Measurements from ENCODE around the gene CTDSPL. TPM values are rescaled to one million over a fixed set of nuclear protein-coding genes. Genes with fewer than 3 reads are reported as not detected.

CTDSPL gene
- total RNA-seq, 1 experiment from 2014 or later, result 16.6 TPM

DNA sequence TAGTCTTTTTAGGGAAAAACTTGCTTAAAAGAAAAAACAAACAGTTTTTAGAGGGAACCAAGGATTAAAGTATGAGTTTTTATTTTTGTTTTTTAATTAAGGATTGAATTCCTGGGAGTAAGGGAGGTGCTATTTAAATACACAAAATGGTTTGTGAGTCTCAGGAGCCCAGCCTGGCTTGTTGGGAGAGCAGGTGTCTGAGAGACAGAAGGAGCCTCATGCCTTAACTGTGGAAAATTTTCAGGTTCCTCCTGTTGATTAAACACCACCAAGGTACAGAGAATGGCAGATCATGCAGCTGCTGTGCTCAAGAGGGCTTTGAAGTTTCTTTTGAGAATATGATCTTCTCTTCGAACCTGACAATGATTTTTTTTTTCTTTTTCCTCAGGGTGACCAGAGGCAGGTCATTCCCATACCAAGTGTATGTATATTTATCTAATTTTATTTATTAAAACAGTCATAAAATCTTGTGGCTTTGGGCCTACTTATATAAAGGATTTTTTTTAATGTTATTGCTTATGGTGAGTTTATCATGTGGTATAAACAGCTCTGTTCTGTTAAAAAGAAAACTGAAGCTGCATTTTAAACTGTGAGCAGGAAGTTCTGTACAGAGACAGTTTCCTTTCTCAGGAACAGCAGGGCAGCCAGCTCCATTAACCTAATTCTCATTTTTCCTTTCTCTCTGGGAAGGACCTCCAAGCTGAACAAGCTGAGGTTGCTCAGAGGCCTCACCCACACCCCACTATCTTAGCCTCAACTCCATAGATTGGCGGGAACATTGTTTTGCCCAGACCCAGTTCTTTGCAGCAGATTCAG is 95.3 kb downstream of the CTDSPL start:
- TF ChIP-seq POLR2AphosphoS5 (IDR thresholded peaks at IDR 0.05; ENCODE audit: low read depth, low read length) (no peak), TCF7L2 (IDR thresholded peaks at IDR 0.05; ENCODE audit: low read depth, low read length) (no peak), REST (IDR thresholded peaks at IDR 0.05; ENCODE audit: insufficient read depth in 1 of 2, low read depth in 2 of 2, low read length in 1 of 2) (no peak), SIN3A (IDR thresholded peaks at IDR 0.05; ENCODE audit: borderline replicate concordance, insufficient read depth, low read depth, low read length) (no peak)
- TF ChIP-seq, protein P1, sequence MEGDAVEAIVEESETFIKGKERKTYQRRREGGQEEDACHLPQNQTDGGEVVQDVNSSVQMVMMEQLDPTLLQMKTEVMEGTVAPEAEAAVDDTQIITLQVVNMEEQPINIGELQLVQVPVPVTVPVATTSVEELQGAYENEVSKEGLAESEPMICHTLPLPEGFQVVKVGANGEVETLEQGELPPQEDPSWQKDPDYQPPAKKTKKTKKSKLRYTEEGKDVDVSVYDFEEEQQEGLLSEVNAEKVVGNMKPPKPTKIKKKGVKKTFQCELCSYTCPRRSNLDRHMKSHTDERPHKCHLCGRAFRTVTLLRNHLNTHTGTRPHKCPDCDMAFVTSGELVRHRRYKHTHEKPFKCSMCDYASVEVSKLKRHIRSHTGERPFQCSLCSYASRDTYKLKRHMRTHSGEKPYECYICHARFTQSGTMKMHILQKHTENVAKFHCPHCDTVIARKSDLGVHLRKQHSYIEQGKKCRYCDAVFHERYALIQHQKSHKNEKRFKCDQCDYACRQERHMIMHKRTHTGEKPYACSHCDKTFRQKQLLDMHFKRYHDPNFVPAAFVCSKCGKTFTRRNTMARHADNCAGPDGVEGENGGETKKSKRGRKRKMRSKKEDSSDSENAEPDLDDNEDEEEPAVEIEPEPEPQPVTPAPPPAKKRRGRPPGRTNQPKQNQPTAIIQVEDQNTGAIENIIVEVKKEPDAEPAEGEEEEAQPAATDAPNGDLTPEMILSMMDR (IDR thresholded peaks at IDR 0.05), result no peak
- Histone ChIP-seq H3K9me3 (ENCODE audit: control insufficient read depth, insufficient read depth, low read depth, low read length) (no peaks in the 10 kb centered on the region), H3K4me3 (ENCODE audit: low read depth in 2 of 2, low read length in 2 of 2) (no peak overlapping the region), H3K36me3 (ENCODE audit: control insufficient read depth, insufficient read depth, low read length) (no peaks in the 10 kb centered on the region), H3K27ac (ENCODE audit: low read length) (no peak overlapping the region), H3K27me3 (ENCODE audit: control insufficient read depth, insufficient read depth, low read length) (no peaks in the 10 kb centered on the region), H3K4me1 (ENCODE audit: control insufficient read depth, insufficient read depth, low read length) (no peaks in the 10 kb centered on the region)
- CTCF ChIA-PET, result no interaction called here
- POLR2A ChIA-PET, result no interaction called here
- ATAC-seq (no peak), DNase-seq (ENCODE audit: low read depth, low spot score) (no peak)
- intact Hi-C loops (cut with micrococcal nuclease; ENCODE audit: unreplicated experiment) (no loop called here), in situ Hi-C loops (cut with HindIII; ENCODE audit: low pct_unique_long_range_greater_than_20kb, low sequenced_read_pairs) (no loop called here)
- BruUV-seq (replicated peaks), result no TSS peak

DNA sequence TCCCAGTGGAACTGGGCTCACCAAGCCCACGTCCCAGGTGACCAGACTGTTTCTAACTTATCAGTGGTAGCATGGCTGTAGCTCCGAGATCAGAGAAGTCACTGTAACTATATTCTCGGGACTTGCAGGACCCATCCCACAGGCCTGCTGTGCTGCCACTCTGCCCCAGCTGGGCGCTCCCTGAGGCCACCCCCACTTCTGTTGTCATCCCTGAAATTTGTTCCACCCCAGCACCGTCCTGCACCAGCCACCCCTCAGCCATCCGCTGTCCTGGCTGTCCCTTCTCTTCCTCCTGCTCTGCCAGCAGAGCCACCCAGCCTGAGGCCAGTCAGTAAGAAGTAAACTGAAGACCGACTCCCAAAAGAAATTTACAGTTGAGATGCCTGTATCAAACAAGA is 95.9 kb downstream of the CTDSPL start:
- intact Hi-C loops (cut with micrococcal nuclease; ENCODE audit: unreplicated experiment), result no loop called here
- in situ Hi-C loops (cut with HindIII; ENCODE audit: low pct_unique_long_range_greater_than_20kb, low sequenced_read_pairs), result no loop called here
- no peak overlapping the region for H3K27ac ChIP-seq (ENCODE audit: low read length)
- no peak overlapping the region for H3K4me3 ChIP-seq (ENCODE audit: low read depth in 2 of 2, low read length in 2 of 2)
- BruUV-seq (replicated peaks), result no TSS peak
- ChIA-PET POLR2A (no interaction called here), CTCF (no interaction called here)
- no peak for DNase-seq (ENCODE audit: low read depth, low spot score)
- no peak for ATAC-seq
- no peaks in the 10 kb centered on the region for H3K27me3 ChIP-seq (ENCODE audit: control insufficient read depth, insufficient read depth, low read length)
- no peaks in the 10 kb centered on the region for H3K4me1 ChIP-seq (ENCODE audit: control insufficient read depth, insufficient read depth, low read length)
- TF ChIP-seq REST (IDR thresholded peaks at IDR 0.05; ENCODE audit: insufficient read depth in 1 of 2, low read depth in 2 of 2, low read length in 1 of 2) (no peak), SIN3A (IDR thresholded peaks at IDR 0.05; ENCODE audit: borderline replicate concordance, insufficient read depth, low read depth, low read length) (no peak), POLR2AphosphoS5 (IDR thresholded peaks at IDR 0.05; ENCODE audit: low read depth, low read length) (no peak), TCF7L2 (IDR thresholded peaks at IDR 0.05; ENCODE audit: low read depth, low read length) (no peak)
- TF ChIP-seq, protein P1 (IDR thresholded peaks at IDR 0.05), result no peak
- no peaks in the 10 kb centered on the region for H3K36me3 ChIP-seq (ENCODE audit: control insufficient read depth, insufficient read depth, low read length)
- H3K9me3 ChIP-seq (ENCODE audit: control insufficient read depth, insufficient read depth, low read depth, low read length), result no peaks in the 10 kb centered on the region
